NCI-H510A (cell line): ENCODE results near the gene LIN7C.
A peak's percentile ranks its signal among the peaks of the same experiment; 100 is the strongest.
"Not testable (repeated sequence)": the region's sequence is repeated elsewhere in the genome, so short reads cannot be mapped to it uniquely, and the experiment has no call there.

ENCODE experiments used
- DNase-seq: peaks from one replicate; lab custom pipeline; 2025; lab: John Stamatoyannopoulos, UW

LIN7C gene

GRCh38 chr11:27506200-27507182 is at the start of gene LIN7C:
Gene LIN7C (minus strand): TSS chr11:27506769. CDS start chr11:27506752, 17 bp downstream.
- peak; percentile 91 for DNase-seq

GRCh38 chr11:27555264-27555663 is 48.7 kb upstream of the LIN7C start:
- no peak for DNase-seq

DNA sequence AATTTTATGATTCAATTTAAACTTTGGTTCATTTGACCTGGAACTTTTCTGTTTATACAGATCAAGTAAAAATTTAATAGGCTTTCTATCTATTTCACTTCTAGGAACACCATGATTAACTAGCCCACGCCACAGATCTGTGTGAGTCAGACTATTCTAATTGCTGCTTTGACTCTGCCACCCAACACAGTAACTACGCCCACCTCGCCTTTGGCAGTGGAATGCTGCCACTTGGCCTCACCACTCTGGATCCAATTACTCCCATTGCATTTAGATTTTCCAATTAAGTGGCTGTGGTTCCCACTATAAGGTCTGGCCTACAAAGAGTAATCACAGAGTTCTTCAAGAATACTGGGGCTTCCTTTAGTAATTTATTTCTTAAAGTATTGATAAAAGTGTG is 46.6 kb upstream of the LIN7C start:
- no peak for DNase-seq

GRCh38 chr11:27552341-27552740 is 45.8 kb upstream of the LIN7C start:
- no peak for DNase-seq

GRCh38 chr11:27551127-27551526 is 44.6 kb upstream of the LIN7C start:
- DNase-seq = no peak

GRCh38 chr11:27545946-27546345 is 39.4 kb upstream of the LIN7C start:
- no peak for DNase-seq

DNA sequence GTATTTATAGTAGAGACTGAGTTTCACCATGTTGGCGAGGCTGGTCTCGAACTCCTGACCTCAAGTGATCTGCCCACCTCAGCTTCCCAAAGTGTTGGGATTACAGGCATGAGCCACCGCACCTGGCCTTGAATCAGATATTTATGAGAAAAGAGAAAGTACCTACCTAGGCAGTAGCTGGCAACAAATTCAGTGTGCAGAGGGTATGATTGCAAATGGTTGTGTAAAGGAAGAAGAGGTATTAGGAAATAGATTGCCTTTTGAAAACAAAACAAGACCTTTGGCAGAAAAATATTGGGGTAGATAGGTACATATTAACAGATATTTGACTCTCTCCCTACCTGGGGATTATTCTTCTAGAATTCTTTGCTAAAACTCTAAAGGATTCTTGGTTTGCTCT is 38.5 kb upstream of the LIN7C start:
- no peak for DNase-seq

- DNase-seq = no peak
Measured at GRCh38 chr11:27541790-27542189, 35.2 kb upstream of the LIN7C start.

- no peak for DNase-seq
Measured at GRCh38 chr11:27540051-27540450, 33.5 kb upstream of the LIN7C start.

GRCh38 chr11:27535103-27535502 is 28.5 kb upstream of the LIN7C start:
- no peak for DNase-seq

DNA sequence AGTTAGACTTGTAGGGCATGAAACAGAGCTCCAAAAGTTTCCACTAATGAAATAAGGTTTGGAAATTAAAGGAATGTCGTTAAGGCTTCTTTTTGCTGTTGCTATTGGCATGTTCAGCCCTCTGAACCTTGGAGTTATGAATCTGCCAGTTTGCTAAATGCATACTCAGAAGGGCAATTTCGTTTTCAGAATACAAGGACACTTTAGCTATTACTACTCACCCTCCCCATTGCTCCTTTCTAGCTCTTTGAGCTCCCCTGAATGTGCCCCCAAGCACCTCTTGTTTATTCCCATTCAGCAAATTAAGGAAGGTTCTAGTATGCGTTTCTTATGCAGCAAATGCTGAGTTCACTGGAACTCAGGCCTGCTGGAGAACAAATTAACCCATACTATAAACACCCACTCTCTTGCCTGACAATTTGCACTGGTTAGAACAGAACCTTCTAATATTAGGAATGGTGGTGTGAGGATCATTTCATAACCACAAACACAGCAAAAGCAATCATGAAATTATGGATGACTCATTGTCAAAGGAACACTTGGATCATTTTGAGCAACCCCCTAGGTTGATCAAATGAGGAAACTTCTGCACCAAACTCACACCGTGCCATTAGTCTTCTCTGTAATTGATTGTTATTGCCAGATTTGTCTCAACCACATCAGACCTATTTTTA is 26.2 kb upstream of the LIN7C start:
- DNase-seq = no peak

- DNase-seq = no peak
Measured at GRCh38 chr11:27528712-27529111, 22.1 kb upstream of the LIN7C start.

GRCh38 chr11:27526535-27526934 is 20.0 kb upstream of the LIN7C start:
- no peak for DNase-seq

DNA sequence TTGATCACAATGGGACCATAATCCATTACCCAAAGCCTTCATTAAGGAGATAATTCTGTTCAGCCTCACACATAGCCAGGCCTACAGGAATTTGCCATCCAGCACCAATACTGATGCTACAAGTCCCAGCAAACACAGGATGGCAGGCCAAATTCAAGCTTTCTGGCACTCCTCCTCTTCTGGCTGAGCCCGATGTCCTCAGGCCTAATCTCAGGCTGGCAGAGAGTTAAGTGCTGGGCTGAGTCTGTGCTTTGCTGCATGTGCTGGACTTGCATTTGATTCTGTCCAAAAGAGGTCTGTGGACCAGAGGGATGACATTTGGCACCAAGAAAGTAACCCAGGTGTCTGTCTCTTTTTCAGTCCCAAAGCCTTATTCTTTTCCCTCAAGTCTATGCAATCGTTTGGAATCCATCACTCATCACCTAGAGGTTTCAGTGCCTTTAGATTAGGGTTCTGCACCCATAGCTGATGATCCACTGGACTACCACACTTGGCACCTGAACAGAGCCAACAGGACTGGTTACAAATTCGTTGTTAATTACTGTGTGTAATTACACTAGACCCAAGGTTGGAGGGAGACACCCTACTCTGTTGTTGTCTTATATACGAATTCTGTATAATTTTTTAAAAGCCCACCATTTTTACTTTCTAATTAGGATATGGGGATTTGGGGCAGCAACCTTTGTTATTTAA is 19.4 kb upstream of the LIN7C start:
- no peak for DNase-seq

GRCh38 chr11:27524155-27524554 is 17.6 kb upstream of the LIN7C start:
- DNase-seq = no peak

DNA sequence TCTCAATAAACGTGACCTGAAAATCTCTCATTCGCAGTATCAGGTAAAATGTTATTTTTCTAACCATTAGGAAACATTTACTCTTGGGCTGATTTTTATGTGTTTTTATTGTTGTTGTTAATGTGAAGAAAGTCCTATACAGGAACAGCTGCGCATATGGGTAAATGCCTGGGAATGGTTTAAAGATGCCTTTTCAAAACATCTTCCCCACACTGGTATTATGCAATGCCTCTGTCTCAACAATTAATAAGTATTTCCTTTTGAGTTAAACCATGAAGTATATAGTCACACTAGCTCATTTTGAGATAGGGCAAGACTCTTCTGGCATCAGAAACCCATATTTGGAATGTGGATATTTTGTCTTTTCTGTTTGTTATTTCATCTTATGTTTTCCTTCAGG is 13.7 kb upstream of the LIN7C start:
- DNase-seq = no peak

- no peak for DNase-seq
Measured at GRCh38 chr11:27518518-27518917, 11.9 kb upstream of the LIN7C start.

DNA sequence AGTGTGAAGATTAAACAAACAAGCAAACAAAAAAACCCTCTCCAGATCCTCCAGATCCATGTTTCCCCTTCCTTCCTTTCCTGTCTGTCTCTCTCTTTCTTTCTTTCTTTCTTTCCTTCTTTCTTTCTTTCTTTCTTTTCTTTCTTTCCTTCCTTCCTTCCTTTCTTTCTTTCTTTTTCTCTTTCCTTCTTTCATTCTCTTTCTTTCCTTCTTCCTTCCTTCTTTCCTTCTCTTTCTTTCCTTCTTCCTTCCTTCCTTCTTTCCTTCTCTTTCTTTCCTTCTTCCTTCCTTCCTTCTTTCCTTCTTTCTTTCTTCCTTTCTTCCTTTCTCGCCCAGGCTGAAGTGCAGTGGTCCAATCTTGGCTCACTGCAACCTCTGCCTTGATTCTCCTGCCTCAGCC is 10.9 kb upstream of the LIN7C start:
- DNase-seq = not testable (repeated sequence)

DNA sequence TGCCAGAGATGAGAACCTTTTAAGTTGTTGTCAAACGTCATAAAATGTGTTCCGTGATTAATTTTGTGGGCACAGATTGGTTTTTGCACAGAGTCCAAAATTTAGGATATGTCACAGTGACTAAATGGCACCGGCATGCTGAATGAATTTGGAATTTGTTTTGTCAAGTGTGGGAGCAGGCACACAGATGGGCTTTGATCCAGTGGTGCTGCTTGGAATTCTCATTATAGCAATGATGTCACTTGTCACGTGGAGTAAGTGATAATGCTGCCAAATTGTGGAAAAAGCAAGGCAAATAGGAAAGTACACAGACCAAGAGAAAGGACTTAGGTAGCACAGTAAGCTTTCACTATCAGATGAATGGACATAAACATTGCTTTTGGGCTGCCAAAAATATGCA is 8.0 kb upstream of the LIN7C start:
- DNase-seq = no peak

DNA sequence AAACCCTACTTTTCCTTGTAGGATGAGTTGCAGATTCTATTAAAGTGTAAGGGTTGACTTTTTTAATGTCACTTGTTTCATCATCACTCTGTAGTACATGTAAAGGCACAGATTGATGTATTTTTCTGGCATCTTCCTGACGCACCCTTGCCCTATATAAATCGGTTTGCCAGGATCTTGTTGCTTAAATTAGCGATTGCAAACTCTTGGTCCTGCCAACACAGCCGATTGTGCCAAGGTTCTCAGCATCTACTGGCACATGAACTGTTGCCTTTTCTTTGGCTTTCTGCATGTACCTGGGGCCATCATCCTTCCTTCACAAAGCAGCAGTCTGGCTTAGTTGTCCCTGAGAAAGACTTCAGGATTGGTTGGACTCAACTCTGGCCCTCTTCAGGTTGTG is 7.5 kb upstream of the LIN7C start:
- no peak for DNase-seq

- DNase-seq = no peak
Measured at GRCh38 chr11:27513389-27513788, 6.8 kb upstream of the LIN7C start.

GRCh38 chr11:27512238-27512637 is 5.7 kb upstream of the LIN7C start:
- DNase-seq = no peak

DNA sequence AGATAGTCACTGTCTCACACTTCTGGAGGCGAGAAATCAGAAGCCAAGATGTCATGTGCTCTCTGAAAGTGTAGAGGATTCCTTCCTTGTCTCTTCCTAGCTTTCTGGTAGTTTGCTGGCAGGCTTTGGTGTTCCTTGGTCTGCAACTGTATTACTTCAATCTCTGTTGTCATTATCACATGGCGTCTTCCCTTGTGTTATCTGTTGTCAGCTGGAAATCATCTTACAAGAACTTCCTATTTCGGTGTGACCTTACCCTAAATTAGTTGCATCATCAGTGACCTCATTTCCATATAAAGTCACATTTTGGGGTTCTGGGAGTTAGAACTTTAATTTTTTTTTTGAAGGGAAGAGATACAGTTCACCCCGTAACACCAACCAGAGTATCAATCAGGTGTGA is 3.3 kb upstream of the LIN7C start:
- no peak for DNase-seq
